Osteocyte (in vitro differentiated cells): Measurements from ENCODE around the gene IGF2R. TPM values are rescaled to one million over a fixed set of nuclear protein-coding genes. Genes with fewer than 3 reads are reported as not detected.

Source experiments
- DNase-seq: peaks from one replicate; pipeline ENCODE4 v3.0.0; 2021; ENCODE audit warnings: mixed read lengths; ENCODE audit not compliant: unreplicated experiment; ENCODE audit errors: extremely low spot score
- H3K27ac Mint-ChIP-seq: one replicate; pipeline ENCODE4 v1.8.0; 2021; ENCODE audit warnings: mild to moderate bottlenecking, mixed read lengths; ENCODE audit not compliant: unreplicated experiment
- H3K27me3 Mint-ChIP-seq: one replicate; pipeline ENCODE4 v1.8.0; 2021; ENCODE audit warnings: mixed read lengths; ENCODE audit not compliant: unreplicated experiment
- H3K36me3 Mint-ChIP-seq: one replicate; pipeline ENCODE4 v1.8.0; 2021; ENCODE audit warnings: mixed read lengths; ENCODE audit not compliant: unreplicated experiment
- H3K4me1 Mint-ChIP-seq: one replicate; pipeline ENCODE4 v1.8.0; 2021; ENCODE audit warnings: mixed read lengths; ENCODE audit not compliant: unreplicated experiment
- H3K4me3 Mint-ChIP-seq: one replicate; pipeline ENCODE4 v1.8.0; 2021; ENCODE audit warnings: mild to moderate bottlenecking, moderate library complexity, mixed read lengths; ENCODE audit not compliant: unreplicated experiment
- H3K9me3 Mint-ChIP-seq: one replicate; pipeline ENCODE4 v1.8.0; 2021; ENCODE audit warnings: mixed read lengths; ENCODE audit not compliant: unreplicated experiment
- CTCF ChIP-seq: fragments of 200-600 bp; sonication (generic); IDR thresholded peaks from 2 replicates; pipeline ENCODE4 v1.5.0; 2021; ENCODE audit warnings: antibody characterized with exemption, mild to moderate bottlenecking, moderate library complexity
- total RNA-seq: library from RNA; stranded (reverse); gene quantifications from 2 replicates; pipeline ENCODE4 v1.2.1, GENCODE V29; 2021

IGF2R gene
- total RNA-seq, 1 donor from 2014 or later = 196 TPM

GRCh38 chr6:159972506-159973268, 3.8 kb downstream of the IGF2R start:
- H3K27ac Mint-ChIP-seq = peak overlapping the region; percentile 8
- H3K9me3 Mint-ChIP-seq = no peaks in the 10 kb centered on the region
- DNase-seq = no peak
- no peak overlapping the region for H3K4me3 Mint-ChIP-seq
- H3K36me3 Mint-ChIP-seq = peaks cover 8% of the 10 kb centered on the region
- H3K27me3 Mint-ChIP-seq = no peaks in the 10 kb centered on the region
- TF ChIP-seq CTCF = no peak
- H3K4me1 Mint-ChIP-seq = peaks cover 73% of the 10 kb centered on the region

- Mint-ChIP-seq H3K4me3 (no peak overlapping the region), H3K4me1 (peaks cover 75% of the 10 kb centered on the region), H3K27ac (peak overlapping the region; percentile 66), H3K9me3 (no peaks in the 10 kb centered on the region), H3K27me3 (no peaks in the 10 kb centered on the region), H3K36me3 (peaks cover 8% of the 10 kb centered on the region)
- no peak for TF ChIP-seq CTCF
- no peak for DNase-seq
Observed at GRCh38 chr6:159973406-159973805, 4.5 kb downstream of the IGF2R start.

- TF ChIP-seq CTCF = no peak
- Mint-ChIP-seq H3K36me3 (peaks cover 8% of the 10 kb centered on the region), H3K27ac (peak overlapping the region; percentile 66), H3K4me1 (peaks cover 80% of the 10 kb centered on the region), H3K4me3 (no peak overlapping the region), H3K27me3 (no peaks in the 10 kb centered on the region), H3K9me3 (no peaks in the 10 kb centered on the region)
- no peak for DNase-seq
Observed at GRCh38 chr6:159973951-159974350, 5.1 kb downstream of the IGF2R start.

GRCh38 chr6:159974932-159975331, 6.0 kb downstream of the IGF2R start:
- Mint-ChIP-seq H3K4me3 (no peak overlapping the region), H3K9me3 (no peaks in the 10 kb centered on the region), H3K36me3 (peaks cover 8% of the 10 kb centered on the region), H3K27ac (peak overlapping the region; percentile 66), H3K4me1 (peaks cover 90% of the 10 kb centered on the region), H3K27me3 (no peaks in the 10 kb centered on the region)
- peak; percentile 53 for DNase-seq
- no peak for TF ChIP-seq CTCF

GRCh38 chr6:159976686-159977254, 7.9 kb downstream of the IGF2R start:
- Mint-ChIP-seq H3K27ac (peak overlapping the region; percentile 5), H3K36me3 (peaks cover 5% of the 10 kb centered on the region)

More at GRCh38 chr6:159976686-159977254, 7.9 kb downstream of the IGF2R start:
- Mint-ChIP-seq H3K27me3 (no peaks in the 10 kb centered on the region), H3K4me3 (no peak overlapping the region), H3K4me1 (peaks cover 86% of the 10 kb centered on the region), H3K9me3 (no peaks in the 10 kb centered on the region)
- TF ChIP-seq CTCF = no peak
- no peak for DNase-seq
